Pulmonary artery endothelial cell (primary cell): ENCODE data around the gene PAN3. TPM values are rescaled to one million over a fixed set of nuclear protein-coding genes. Genes with fewer than 3 reads are reported as not detected.

Experiments
- DNase-seq: peaks from one replicate; pipeline ENCODE4 v3.0.0-alpha.2; 2011; ENCODE audit warnings: low read depth, low spot score
- total RNA-seq: library from RNA; depleted of rRNA; stranded (reverse); fragments of >200 nt; gene quantifications from 2 replicates; pipeline ENCODE4 v1.2.3, GENCODE V29; 2014

The PAN3 gene
- total RNA-seq, 1 donor from 2014 or later = 19.0 TPM

DNA sequence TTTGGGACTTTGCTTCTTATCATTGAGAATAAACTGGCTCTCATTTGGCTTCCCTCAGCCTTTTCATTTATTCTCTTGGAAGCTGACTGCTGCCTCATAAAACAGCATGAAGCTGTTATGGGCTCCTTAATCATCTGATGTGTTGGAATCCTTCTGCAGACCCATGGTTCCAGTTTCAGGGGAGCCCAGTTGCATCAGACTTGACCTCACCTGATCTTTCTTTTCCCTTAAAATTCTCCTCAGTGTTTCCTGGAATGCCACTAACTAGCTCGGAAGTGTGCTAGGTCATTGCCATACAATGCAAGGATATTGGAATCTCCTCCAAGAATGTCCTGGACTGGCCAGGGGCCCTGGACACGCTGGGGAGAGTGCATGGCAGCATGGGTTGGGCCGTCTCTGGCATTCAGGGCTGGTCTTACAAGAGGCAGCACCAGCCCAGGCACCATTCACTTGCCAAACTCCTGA lies 197.9 kb downstream of the PAN3 start:
- DNase-seq = peak; percentile 77

DNA sequence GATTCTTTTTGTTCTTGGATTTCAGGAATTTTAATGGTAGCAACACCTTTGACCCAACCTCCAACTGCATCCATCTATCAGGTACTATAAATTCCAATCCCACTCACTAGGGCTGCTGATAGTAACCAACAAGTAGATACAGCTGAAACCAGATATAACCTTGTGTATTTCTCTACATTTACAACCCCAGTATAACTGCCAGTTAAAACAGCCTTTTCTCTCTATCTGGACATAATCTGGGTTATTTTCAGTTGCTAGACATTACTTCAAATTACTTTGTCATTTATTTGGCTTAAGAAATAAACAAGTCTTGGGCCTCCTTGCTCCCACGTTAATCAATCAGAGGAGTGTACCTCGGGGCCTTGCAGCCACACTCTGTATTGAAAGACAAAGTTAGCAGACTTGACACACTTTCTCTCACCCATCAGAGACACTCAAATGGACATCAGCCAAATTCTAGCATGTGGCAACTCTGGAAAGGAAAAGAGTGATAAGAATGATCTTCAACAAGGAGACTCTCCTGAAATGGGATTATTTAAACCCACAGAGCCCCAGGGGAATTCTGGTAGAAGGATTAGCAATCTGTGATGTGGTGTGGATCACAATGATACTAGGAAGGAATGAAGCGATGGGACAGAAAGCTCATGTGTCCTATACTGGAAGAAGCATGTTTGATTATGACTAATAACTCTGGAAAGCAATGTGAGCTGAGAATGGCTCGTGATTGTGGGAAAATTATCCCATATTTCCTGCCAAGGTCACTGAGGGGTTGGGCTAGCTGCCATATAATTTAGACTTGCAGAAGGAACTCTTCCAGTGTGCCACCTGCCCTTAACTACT lies 199.0 kb downstream of the PAN3 start:
- DNase-seq = peak; percentile 84

DNA sequence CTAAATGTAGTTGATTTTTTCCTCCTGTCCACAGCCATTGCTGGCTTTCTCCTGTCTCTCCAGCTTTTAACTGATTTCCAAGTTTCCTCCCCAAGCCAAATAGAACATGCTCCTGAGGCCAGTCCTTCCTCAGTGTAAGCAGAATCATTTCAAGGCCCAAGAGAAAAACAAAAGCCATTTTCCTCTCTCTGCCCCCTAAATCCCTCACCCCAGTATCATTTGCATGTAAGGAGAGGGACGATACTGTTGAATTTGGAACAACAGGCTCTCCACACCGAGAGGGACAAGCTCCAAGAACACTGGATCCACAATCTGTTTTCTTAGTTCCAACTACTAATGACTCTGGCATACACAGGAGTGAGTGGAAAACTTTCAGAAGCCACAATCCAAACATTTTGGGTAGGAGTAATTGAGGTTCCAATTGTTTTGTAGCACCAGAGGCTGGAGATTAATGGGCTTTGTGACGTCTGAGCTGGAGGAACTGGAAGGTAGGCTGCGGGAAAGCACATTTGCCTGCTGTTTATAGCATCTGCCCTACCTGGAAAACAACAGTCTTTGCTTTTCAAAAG lies 199.7 kb downstream of the PAN3 start:
- no peak for DNase-seq

DNA sequence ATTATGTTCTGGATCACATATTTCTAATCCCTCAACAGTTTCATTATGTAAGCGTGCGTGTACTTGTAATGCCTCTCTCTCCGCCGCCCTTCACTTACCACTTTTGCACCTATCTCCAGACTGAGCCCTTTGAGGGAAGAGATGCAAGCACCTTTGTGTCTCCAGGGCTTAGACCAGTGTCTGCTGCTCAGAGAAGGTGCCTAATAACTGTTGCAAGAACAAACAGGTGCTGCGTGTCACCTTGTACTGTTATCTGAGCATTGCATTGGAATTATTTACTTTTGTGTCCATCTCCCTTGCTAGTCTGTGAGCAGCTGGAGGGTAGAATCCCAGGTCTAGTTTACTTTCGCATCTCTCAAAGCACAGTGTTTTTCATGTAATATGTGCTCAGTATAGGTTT lies 200.4 kb downstream of the PAN3 start:
- no peak for DNase-seq

DNA sequence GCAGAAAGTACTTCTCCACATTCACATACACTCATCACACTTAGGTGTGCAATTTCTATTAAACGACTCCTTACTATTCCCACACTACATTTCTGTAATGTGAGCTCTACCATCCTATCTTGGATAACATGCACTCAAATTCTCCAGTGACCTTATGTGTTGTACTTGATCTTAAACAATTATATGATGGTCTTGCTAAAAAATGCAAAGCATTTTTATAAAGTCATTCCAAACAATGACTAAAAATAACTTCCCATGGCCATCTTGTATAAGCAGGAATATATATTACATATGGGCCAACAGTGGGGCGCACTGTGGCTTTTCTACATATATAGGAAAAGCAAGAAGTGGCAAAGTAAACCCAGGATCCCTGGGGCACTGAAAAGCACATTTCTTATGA lies 201.1 kb downstream of the PAN3 start:
- no peak for DNase-seq

DNA sequence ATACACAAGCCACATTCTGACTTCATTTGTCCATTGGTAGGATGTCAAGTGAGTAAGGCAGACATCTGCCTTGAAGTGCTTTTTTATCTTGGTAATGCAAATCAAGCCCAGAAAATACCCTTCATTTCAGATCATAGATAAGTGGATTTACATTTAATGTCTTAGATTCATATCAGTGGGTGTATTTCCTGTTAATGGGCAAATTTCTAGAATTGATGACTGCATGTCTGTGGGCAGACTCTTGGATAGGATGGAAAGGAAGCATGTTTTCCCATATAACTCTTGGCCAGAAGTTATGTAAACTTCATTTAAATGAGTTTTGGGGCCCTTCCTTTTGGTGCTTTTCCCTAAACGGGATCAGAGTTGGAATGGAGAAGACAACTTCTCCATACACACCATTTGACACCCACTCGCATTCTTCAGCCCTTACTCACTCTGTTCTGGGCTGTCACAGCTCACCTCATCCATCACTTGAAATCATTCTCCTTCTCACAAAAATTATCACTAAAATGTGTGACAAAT lies 202.0 kb downstream of the PAN3 start:
- DNase-seq = no peak

DNA sequence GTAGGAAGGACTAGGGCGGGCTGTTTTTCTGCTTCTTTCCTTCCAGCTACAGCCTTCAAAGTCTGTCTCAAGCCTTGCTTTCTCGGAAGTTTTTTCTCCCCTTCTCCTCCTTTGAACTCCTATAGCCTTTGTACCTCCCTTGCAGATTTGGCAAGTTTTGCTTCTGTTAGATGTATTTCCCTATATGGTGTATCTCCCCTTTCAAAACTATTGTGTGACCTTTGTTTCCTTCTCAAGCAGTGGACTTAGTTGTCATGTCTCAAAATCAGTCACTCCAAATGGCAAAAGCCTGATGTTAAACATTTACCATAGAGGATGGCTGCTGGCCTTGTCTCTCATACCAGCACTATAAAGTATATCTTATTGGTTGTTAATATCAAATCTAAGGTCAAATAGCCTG lies 203.9 kb downstream of the PAN3 start:
- DNase-seq = no peak

DNA sequence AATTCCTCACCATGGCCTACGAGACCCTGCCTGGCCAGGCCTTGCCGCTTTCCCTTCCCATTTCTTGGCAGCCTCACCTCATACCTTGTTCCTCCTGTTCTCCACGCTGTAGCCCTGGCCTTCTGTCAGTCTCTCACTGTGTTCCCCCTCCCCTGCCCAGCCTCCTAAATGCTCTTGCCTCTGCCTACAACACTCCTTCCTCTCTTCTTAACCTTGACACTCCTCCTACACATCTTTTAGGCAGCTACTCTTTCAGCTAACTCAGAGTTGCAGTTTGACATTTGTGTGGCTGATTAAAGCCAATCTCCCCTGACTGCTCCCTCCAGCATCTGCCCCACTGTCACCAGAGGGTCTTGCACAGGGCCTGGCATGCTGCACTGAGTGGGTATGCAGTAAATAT lies 205.8 kb downstream of the PAN3 start:
- no peak for DNase-seq

Other genes with a start within 250 kb of the PAN3 start
- not detected in 2 replicates for gene PDX1, start 218.5 kb upstream of the PAN3 start, total RNA-seq
- not detected in 2 replicates for gene CDX2, start 169.2 kb upstream of the PAN3 start, total RNA-seq
- not detected in 2 replicates for gene URAD, start 149.9 kb upstream of the PAN3 start, total RNA-seq
- 0.04 TPM in 1 of 2 replicates, not detected in the other for gene FLT3, start 38.0 kb upstream of the PAN3 start, total RNA-seq